Caco-2 (cell line): ENCODE results near the gene ADGB. TPM values are rescaled to one million over a fixed set of nuclear protein-coding genes. Genes with fewer than 3 reads are reported as not detected.

Source experiments
- BruUV-seq: library from RNA; stranded (reverse); fragments of 400-500 nt; replicated peaks from 2 replicates; lab custom pipeline; 2021; lab: Mats Ljungman, UMichigan
- CTCF ChIA-PET: fragments of 300-600 bp; sonication (Branson Sonifier 250); formaldehyde crosslinking; loops from one replicate; lab custom pipeline; 2022; ENCODE audit warnings: antibody characterized with exemption; lab: Charles Lee
- POLR2A ChIA-PET: fragments of 300-600 bp; sonication (Branson Sonifier 250); formaldehyde crosslinking; loops from one replicate; lab custom pipeline; 2022; ENCODE audit warnings: antibody characterized with exemption; lab: Charles Lee
- DNase-seq, 2 experiments: peaks; one replicate each; pipeline versions ENCODE4 v3.0.0 to v3.0.0-alpha.2; 2020 to 2022
- H3K27me3 ChIP-seq: replicated peaks from 2 replicates; pipeline ENCODE4 v1.6.0; 2011; ENCODE audit warnings: low read length; ENCODE audit not compliant: control insufficient read depth, insufficient read depth
- H3K36me3 ChIP-seq: 2 replicates; pipeline ENCODE4 v1.5.1; 2011; ENCODE audit warnings: low read length; ENCODE audit not compliant: control insufficient read depth, insufficient read depth
- H3K4me1 ChIP-seq: fragments of 250-450 bp; sonication (Bioruptor Pico); 2 replicates; pipeline ENCODE4 v1.5.1; 2020; ENCODE audit warnings: mild to moderate bottlenecking
- H3K4me3 ChIP-seq: 2 replicates; pipeline ENCODE4 v1.5.1; 2011; ENCODE audit warnings: low read depth, mild to moderate bottlenecking, control low read depth, low read length
- H3K9me3 ChIP-seq: fragments of 250-450 bp; sonication (Bioruptor Pico); 2 replicates; pipeline ENCODE4 v1.5.1; 2020; ENCODE audit warnings: mild to moderate bottlenecking, moderate library complexity
- H3K27ac Mint-ChIP-seq: one replicate; pipeline ENCODE4 v1.8.0; 2022; ENCODE audit warnings: mixed read lengths; ENCODE audit not compliant: unreplicated experiment
- H3K27me3 Mint-ChIP-seq: one replicate; pipeline ENCODE4 v1.8.0; 2022; ENCODE audit warnings: mixed read lengths; ENCODE audit not compliant: insufficient read depth, unreplicated experiment
- H3K36me3 Mint-ChIP-seq: one replicate; pipeline ENCODE4 v1.8.0; 2022; ENCODE audit warnings: mild to moderate bottlenecking, mixed read lengths; ENCODE audit not compliant: insufficient read depth, unreplicated experiment
- H3K4me1 Mint-ChIP-seq: one replicate; pipeline ENCODE4 v1.8.0; 2022; ENCODE audit warnings: low read depth, mixed read lengths; ENCODE audit not compliant: unreplicated experiment
- H3K4me3 Mint-ChIP-seq: one replicate; pipeline ENCODE4 v1.8.0; 2022; ENCODE audit warnings: mild to moderate bottlenecking, moderate library complexity, mixed read lengths; ENCODE audit not compliant: unreplicated experiment
- H3K9me3 Mint-ChIP-seq: one replicate; pipeline ENCODE4 v1.8.0; 2022; ENCODE audit warnings: mixed read lengths; ENCODE audit not compliant: unreplicated experiment
- CTCF ChIP-seq, 2 experiments: fragments of 200-600 bp in 1 of 2; IDR thresholded peaks; 1 replicate in 1 of 2; 2 replicates in 1 of 2; pipeline versions ENCODE4 v1.5.1 to v1.8.0; 2011 to 2022; ENCODE audit warnings: antibody characterized with exemption in 1 of 2, control low read depth in 1 of 2, inconsistent platforms in 1 of 2, low read depth in 1 of 2, low read length in 1 of 2, mild to moderate bottlenecking in 1 of 2, moderate library complexity in 1 of 2; ENCODE audit not compliant: insufficient read depth in 1 of 2, severe bottlenecking in 1 of 2, unreplicated experiment in 1 of 2
- intact Hi-C: fragments of 100-400 bp; cut with micrococcal nuclease; formaldehyde crosslinking; loops from one replicate; pipeline ENCODE4 v1.10.0; 2022; ENCODE audit not compliant: unreplicated experiment
- total RNA-seq: library from RNA; stranded (reverse); gene quantifications from 2 replicates; pipeline ENCODE4 v1.2.3, GENCODE V29; 2022

ADGB gene
- total RNA-seq, 1 experiment from 2014 or later, result not detected

DNA sequence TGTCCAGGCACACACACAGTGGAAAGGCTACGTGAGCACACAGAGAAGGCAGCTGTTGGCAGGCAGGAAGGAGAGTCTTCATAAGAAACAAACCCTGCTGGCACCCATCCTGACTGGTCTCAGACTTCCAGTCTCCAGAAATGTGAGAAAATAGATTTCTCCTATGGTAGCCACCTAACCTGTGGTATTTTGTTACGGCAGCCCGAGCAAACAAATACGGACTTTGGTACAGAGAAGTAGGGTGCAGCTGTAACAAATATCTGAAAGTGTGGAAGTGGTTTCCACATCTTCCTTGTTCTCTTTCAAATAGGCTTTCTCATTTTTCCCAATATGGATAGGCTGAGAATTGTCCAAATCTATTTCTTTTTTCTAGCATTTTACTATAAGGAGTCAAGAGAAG is 94.6 kb downstream of the ADGB start:
- Mint-ChIP-seq H3K4me1 (no peaks in the 10 kb centered on the region), H3K4me3 (no peak overlapping the region), H3K27ac (no peak overlapping the region), H3K27me3 (peaks cover 21% of the 10 kb centered on the region), H3K36me3 (no peaks in the 10 kb centered on the region), H3K9me3 (no peaks in the 10 kb centered on the region)
- Histone ChIP-seq H3K9me3 (no peaks in the 10 kb centered on the region), H3K4me1 (no peaks in the 10 kb centered on the region), H3K4me3 (no peak overlapping the region), H3K27me3 (no peaks in the 10 kb centered on the region), H3K36me3 (no peaks in the 10 kb centered on the region)
- TF ChIP-seq CTCF (IDR thresholded peaks at IDR 0.05; ENCODE audit: insufficient read depth in 1 of 2, low read depth in 1 of 2, low read length in 1 of 2, severe bottlenecking in 1 of 2, unreplicated experiment in 1 of 2), result no peak
- ChIA-PET CTCF (no interaction called here), POLR2A (no interaction called here)
- intact Hi-C loops, result no loop called here
- DNase-seq, result no peak
- no TSS peak for BruUV-seq

GRCh38 chr6:146697921-146698320 is 99.1 kb downstream of the ADGB start:
- intact Hi-C loops, result no loop called here
- TF ChIP-seq CTCF (IDR thresholded peaks at IDR 0.05; ENCODE audit: insufficient read depth in 1 of 2, low read depth in 1 of 2, low read length in 1 of 2, severe bottlenecking in 1 of 2, unreplicated experiment in 1 of 2), result no peak
- CTCF ChIA-PET, result no interaction called here
- H3K27me3 ChIP-seq, result no peaks in the 10 kb centered on the region
- Mint-ChIP-seq H3K9me3 (no peaks in the 10 kb centered on the region), H3K27ac (no peak overlapping the region), H3K4me1 (no peaks in the 10 kb centered on the region), H3K4me3 (no peak overlapping the region), H3K36me3 (no peaks in the 10 kb centered on the region), H3K27me3 (peaks cover 10% of the 10 kb centered on the region)
- no peak for DNase-seq
- POLR2A ChIA-PET, result no interaction called here
- no peaks in the 10 kb centered on the region for H3K36me3 ChIP-seq
- no peaks in the 10 kb centered on the region for H3K9me3 ChIP-seq
- no peak overlapping the region for H3K4me3 ChIP-seq
- no TSS peak for BruUV-seq
- H3K4me1 ChIP-seq, result no peaks in the 10 kb centered on the region

DNA sequence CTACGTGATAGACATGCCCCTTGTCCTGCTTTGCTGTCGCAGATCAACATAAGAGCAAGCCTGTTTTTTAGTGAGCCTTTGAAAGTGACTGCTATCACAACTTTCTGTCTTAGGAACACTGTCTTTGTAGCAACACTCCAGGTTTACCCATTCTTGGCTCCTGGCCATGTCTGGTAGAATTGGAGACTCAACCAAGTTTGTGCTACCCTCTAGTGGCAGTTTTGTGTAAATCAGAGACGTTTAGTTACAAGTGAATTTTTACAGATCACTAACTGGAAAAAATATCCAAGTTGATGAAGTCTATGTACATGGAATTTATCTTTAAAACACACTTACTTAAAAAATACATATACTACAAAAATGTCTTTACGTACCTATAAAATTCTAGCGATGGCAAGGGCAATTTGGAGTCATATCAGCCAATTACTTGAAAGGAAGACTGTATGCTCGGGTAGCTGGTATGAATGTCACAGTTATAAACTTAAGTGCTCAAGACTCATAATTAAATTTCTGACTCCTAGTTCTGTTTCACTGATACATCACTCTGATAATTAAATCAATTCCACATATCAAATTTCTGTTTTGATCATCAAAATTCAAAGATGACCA is 101.4 kb downstream of the ADGB start:
- no peaks in the 10 kb centered on the region for H3K36me3 Mint-ChIP-seq
- no peaks in the 10 kb centered on the region for H3K27me3 ChIP-seq
- H3K4me3 Mint-ChIP-seq, result no peak overlapping the region
- no peaks in the 10 kb centered on the region for H3K9me3 Mint-ChIP-seq
- TF ChIP-seq CTCF (IDR thresholded peaks at IDR 0.05; ENCODE audit: insufficient read depth in 1 of 2, low read depth in 1 of 2, low read length in 1 of 2, severe bottlenecking in 1 of 2, unreplicated experiment in 1 of 2), result peak; percentile 50 to 74
- H3K9me3 ChIP-seq, result no peaks in the 10 kb centered on the region
- no TSS peak for BruUV-seq
- CTCF ChIA-PET, result no interaction called here
- H3K27ac Mint-ChIP-seq, result no peak overlapping the region
- peaks cover 10% of the 10 kb centered on the region for H3K27me3 Mint-ChIP-seq
- DNase-seq, result peak; percentile 36 to 54
- H3K4me1 ChIP-seq, result no peaks in the 10 kb centered on the region
- H3K4me1 Mint-ChIP-seq, result no peaks in the 10 kb centered on the region
- intact Hi-C loops, result loop anchor here (1.0 to 10.0 kb wide), 4 partner anchors 103 to 659 kb away; partner anchors contain the start of genes ADGB and RAB32
- no peaks in the 10 kb centered on the region for H3K36me3 ChIP-seq
- POLR2A ChIA-PET, result no interaction called here
- H3K4me3 ChIP-seq, result no peak overlapping the region
